Kidney tubule cell (primary cell): Measurements from ENCODE around the gene LINC00237.

ENCODE experiments used
- DNase-seq: peaks from one replicate; pipeline ENCODE4 v3.0.0-alpha.2; 2018; ENCODE audit warnings: low spot score

The LINC00237 gene

GRCh38 chr20:21047981-21048380 is 58.2 kb downstream of the LINC00237 start:
- no peak for DNase-seq

- no peak for DNase-seq
Observed at GRCh38 chr20:21046413-21047070, 59.6 kb downstream of the LINC00237 start.
